ENCODE results near the gene CDC42SE2.

- TF ChIP-seq SIN3A (IDR thresholded peaks at IDR 0.05; ENCODE audit: borderline replicate concordance, insufficient read depth, low read depth, low read length): no peak
- TF ChIP-seq, protein P1, sequence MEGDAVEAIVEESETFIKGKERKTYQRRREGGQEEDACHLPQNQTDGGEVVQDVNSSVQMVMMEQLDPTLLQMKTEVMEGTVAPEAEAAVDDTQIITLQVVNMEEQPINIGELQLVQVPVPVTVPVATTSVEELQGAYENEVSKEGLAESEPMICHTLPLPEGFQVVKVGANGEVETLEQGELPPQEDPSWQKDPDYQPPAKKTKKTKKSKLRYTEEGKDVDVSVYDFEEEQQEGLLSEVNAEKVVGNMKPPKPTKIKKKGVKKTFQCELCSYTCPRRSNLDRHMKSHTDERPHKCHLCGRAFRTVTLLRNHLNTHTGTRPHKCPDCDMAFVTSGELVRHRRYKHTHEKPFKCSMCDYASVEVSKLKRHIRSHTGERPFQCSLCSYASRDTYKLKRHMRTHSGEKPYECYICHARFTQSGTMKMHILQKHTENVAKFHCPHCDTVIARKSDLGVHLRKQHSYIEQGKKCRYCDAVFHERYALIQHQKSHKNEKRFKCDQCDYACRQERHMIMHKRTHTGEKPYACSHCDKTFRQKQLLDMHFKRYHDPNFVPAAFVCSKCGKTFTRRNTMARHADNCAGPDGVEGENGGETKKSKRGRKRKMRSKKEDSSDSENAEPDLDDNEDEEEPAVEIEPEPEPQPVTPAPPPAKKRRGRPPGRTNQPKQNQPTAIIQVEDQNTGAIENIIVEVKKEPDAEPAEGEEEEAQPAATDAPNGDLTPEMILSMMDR (IDR thresholded peaks at IDR 0.05): no peak
- TF ChIP-seq, protein P2, sequence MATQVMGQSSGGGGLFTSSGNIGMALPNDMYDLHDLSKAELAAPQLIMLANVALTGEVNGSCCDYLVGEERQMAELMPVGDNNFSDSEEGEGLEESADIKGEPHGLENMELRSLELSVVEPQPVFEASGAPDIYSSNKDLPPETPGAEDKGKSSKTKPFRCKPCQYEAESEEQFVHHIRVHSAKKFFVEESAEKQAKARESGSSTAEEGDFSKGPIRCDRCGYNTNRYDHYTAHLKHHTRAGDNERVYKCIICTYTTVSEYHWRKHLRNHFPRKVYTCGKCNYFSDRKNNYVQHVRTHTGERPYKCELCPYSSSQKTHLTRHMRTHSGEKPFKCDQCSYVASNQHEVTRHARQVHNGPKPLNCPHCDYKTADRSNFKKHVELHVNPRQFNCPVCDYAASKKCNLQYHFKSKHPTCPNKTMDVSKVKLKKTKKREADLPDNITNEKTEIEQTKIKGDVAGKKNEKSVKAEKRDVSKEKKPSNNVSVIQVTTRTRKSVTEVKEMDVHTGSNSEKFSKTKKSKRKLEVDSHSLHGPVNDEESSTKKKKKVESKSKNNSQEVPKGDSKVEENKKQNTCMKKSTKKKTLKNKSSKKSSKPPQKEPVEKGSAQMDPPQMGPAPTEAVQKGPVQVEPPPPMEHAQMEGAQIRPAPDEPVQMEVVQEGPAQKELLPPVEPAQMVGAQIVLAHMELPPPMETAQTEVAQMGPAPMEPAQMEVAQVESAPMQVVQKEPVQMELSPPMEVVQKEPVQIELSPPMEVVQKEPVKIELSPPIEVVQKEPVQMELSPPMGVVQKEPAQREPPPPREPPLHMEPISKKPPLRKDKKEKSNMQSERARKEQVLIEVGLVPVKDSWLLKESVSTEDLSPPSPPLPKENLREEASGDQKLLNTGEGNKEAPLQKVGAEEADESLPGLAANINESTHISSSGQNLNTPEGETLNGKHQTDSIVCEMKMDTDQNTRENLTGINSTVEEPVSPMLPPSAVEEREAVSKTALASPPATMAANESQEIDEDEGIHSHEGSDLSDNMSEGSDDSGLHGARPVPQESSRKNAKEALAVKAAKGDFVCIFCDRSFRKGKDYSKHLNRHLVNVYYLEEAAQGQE (IDR thresholded peaks at IDR 0.05; ENCODE audit: insufficient read depth in 1 of 2, low read depth in 2 of 2, low read length in 1 of 2): no peak
- TF ChIP-seq POLR2AphosphoS5 (IDR thresholded peaks at IDR 0.05; ENCODE audit: low read depth, low read length): no peak
Measured at GRCh38 chr5:131389096-131389868, 125.4 kb downstream of the CDC42SE2 start.
